ENCODE results near the gene BAHCC1.

DNA sequence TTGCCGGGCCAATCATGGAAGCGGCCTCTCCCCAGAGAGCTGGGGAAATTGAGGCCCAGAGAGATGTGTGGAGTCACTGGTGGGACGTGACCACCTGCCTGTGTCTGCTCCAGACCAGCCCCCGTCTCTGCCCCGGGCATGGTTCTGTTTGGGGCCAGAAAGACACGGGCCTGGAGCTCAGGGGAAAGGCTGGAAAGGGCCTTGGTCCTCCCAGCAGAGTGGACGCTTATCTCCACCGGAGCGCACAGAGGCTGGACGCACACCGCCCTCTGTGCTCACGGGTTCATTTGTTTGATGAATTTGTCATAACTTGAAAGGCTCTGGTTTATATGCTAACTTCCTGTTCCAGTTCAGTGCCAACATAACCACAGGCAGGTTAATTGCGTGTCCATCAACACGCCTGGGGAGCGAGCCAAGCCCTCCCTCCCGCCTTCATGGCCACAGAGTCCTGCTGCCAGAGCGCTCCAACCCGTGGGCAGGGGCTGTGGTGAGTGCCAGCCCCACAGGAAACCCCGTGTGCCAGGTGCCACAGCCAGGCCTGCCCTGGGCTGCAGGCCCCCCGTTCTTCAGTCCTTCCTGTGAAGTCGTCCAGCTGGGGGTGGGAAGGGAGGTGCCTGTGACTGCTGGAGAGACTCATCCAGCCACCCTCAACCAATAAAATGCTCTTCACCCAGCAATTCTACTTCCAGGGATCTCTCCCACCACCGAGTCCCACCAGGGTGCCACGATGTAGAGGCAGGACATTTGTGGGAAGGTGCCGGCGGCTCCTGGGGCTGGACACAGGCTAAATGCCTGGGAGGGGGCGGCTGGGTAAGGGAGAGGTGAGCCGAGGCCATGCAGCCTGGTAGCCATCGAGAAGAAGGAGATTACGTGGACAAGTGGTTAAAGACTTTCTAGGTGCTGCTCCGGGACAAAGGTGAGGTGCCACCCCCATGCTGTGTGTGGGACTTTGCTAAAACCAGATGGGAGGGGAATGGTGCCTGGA lies 29.4 kb upstream of the BAHCC1 start:
- TF ChIP-seq POLR2AphosphoS5 (IDR thresholded peaks at IDR 0.05; ENCODE audit: low read depth, low read length): no peak
- TF ChIP-seq POLR2A (IDR thresholded peaks at IDR 0.05; ENCODE audit: low read depth, low read length): no peak
- no peak for TF ChIP-seq TAF1 (IDR thresholded peaks at IDR 0.05; ENCODE audit: borderline replicate concordance, low read depth, low read length)

All from GM12892 (cell line).